HUES6 (cell line): ENCODE results near the gene SLC9A8.
"Not testable (repeated sequence)": the region's sequence is repeated elsewhere in the genome, so short reads cannot be mapped to it uniquely, and the experiment has no call there.

Experiments used
- H3K27ac ChIP-seq: 2 replicates; pipeline ENCODE4 v1.7.0; 2013; ENCODE audit warnings: low read depth, mild to moderate bottlenecking, low read length, inconsistent platforms
- H3K27me3 ChIP-seq: 2 replicates; pipeline ENCODE4 v1.6.1; 2013; ENCODE audit warnings: low read length; ENCODE audit not compliant: control insufficient read depth, insufficient read depth
- H3K36me3 ChIP-seq: 2 replicates; pipeline ENCODE4 v1.6.1; 2013; ENCODE audit warnings: low read length; ENCODE audit not compliant: control insufficient read depth, insufficient read depth
- H3K4me1 ChIP-seq: 2 replicates; pipeline ENCODE4 v1.6.1; 2013; ENCODE audit warnings: low read length; ENCODE audit not compliant: control insufficient read depth, insufficient read depth
- H3K4me3 ChIP-seq: 2 replicates; pipeline ENCODE4 v1.5.1; 2013; ENCODE audit warnings: low read depth, low read length
- H3K9ac ChIP-seq: one replicate; pipeline ENCODE4 v1.6.1; 2013; ENCODE audit warnings: mild to moderate bottlenecking, low read length
- H3K9me3 ChIP-seq: 2 replicates; pipeline ENCODE4 v1.6.1; 2013; ENCODE audit warnings: low read depth, low read length; ENCODE audit not compliant: control insufficient read depth, insufficient read depth

SLC9A8 gene

GRCh38 chr20:49890471-49891361, 78.1 kb downstream of the SLC9A8 start:
- H3K36me3 ChIP-seq: peaks cover 6% of the 10 kb centered on the region
- no peaks in the 10 kb centered on the region for H3K9me3 ChIP-seq
- no peak overlapping the region for H3K4me3 ChIP-seq
- H3K27ac ChIP-seq: no peak overlapping the region
- peaks cover 40% of the 10 kb centered on the region for H3K4me1 ChIP-seq
- no peaks in the 10 kb centered on the region for H3K27me3 ChIP-seq
- no peak overlapping the region for H3K9ac ChIP-seq

- Histone ChIP-seq H3K27me3 (no peaks in the 10 kb centered on the region), H3K4me1 (peaks cover 38% of the 10 kb centered on the region), H3K36me3 (peaks cover 5% of the 10 kb centered on the region), H3K27ac (no peak overlapping the region), H3K4me3 (no peak overlapping the region), H3K9me3 (no peaks in the 10 kb centered on the region), H3K9ac (no peak overlapping the region)
Observed at GRCh38 chr20:49891476-49892110, 79.0 kb downstream of the SLC9A8 start.

- H3K9me3 ChIP-seq: no peaks in the 10 kb centered on the region
- H3K27ac ChIP-seq: no peak overlapping the region
- peaks cover 38% of the 10 kb centered on the region for H3K4me1 ChIP-seq
Observed at GRCh38 chr20:49892260-49892659, 79.6 kb downstream of the SLC9A8 start.

GRCh38 chr20:49892817-49893216, 80.2 kb downstream of the SLC9A8 start:
- H3K27ac ChIP-seq: no peak overlapping the region
- no peaks in the 10 kb centered on the region for H3K27me3 ChIP-seq
- H3K4me1 ChIP-seq: peaks cover 34% of the 10 kb centered on the region
- no peaks in the 10 kb centered on the region for H3K9me3 ChIP-seq
- no peak overlapping the region for H3K9ac ChIP-seq
- H3K4me3 ChIP-seq: no peak overlapping the region
- peaks cover 2% of the 10 kb centered on the region for H3K36me3 ChIP-seq

More at GRCh38 chr20:49892260-49892659, 79.6 kb downstream of the SLC9A8 start:
- Histone ChIP-seq H3K4me3 (no peak overlapping the region), H3K9ac (no peak overlapping the region), H3K27me3 (no peaks in the 10 kb centered on the region), H3K36me3 (peaks cover 5% of the 10 kb centered on the region)

GRCh38 chr20:49893242-49894072, 80.8 kb downstream of the SLC9A8 start:
- Histone ChIP-seq H3K9ac (no peak overlapping the region), H3K27me3 (no peaks in the 10 kb centered on the region), H3K9me3 (no peaks in the 10 kb centered on the region), H3K4me1 (peaks cover 30% of the 10 kb centered on the region), H3K4me3 (no peak overlapping the region), H3K27ac (no peak overlapping the region), H3K36me3 (no peaks in the 10 kb centered on the region)

- Histone ChIP-seq H3K4me1 (peaks cover 25% of the 10 kb centered on the region), H3K9ac (no peak overlapping the region), H3K27ac (no peak overlapping the region), H3K4me3 (no peak overlapping the region), H3K27me3 (no peaks in the 10 kb centered on the region), H3K9me3 (no peaks in the 10 kb centered on the region), H3K36me3 (no peaks in the 10 kb centered on the region)
Observed at GRCh38 chr20:49894073-49894470, 81.4 kb downstream of the SLC9A8 start.

GRCh38 chr20:49895474-49896093, 83.0 kb downstream of the SLC9A8 start:
- not testable (repeated sequence) for H3K27ac ChIP-seq, H3K9me3 ChIP-seq
- peaks cover 20% of the 10 kb centered on the region; the same call in 1 of the 2 replicates for H3K4me1 ChIP-seq

GRCh38 chr20:49896204-49896603, 83.6 kb downstream of the SLC9A8 start:
- Histone ChIP-seq H3K4me1 (peaks cover 14% of the 10 kb centered on the region; the same call in 1 of the 2 replicates), H3K27ac (no peak overlapping the region), H3K27me3 (no peaks in the 10 kb centered on the region), H3K4me3 (no peak overlapping the region), H3K36me3 (no peaks in the 10 kb centered on the region), H3K9me3 (no peaks in the 10 kb centered on the region), H3K9ac (no peak overlapping the region)

More at GRCh38 chr20:49895474-49896093, 83.0 kb downstream of the SLC9A8 start:
- H3K9ac ChIP-seq, H3K36me3 ChIP-seq, H3K27me3 ChIP-seq, H3K4me3 ChIP-seq: not testable (repeated sequence)

- peaks cover 8% of the 10 kb centered on the region for H3K36me3 ChIP-seq
- no peaks in the 10 kb centered on the region for H3K27me3 ChIP-seq
- no peaks in the 10 kb centered on the region for H3K4me1 ChIP-seq
- H3K9ac ChIP-seq: no peak overlapping the region
- no peaks in the 10 kb centered on the region for H3K9me3 ChIP-seq
- no peak overlapping the region for H3K27ac ChIP-seq
- no peak overlapping the region for H3K4me3 ChIP-seq
Observed at GRCh38 chr20:49899541-49900383, 87.1 kb downstream of the SLC9A8 start.

GRCh38 chr20:49901588-49901987, 89.0 kb downstream of the SLC9A8 start:
- no peaks in the 10 kb centered on the region for H3K9me3 ChIP-seq
- H3K27ac ChIP-seq: no peak overlapping the region
- no peak overlapping the region for H3K4me3 ChIP-seq
- no peaks in the 10 kb centered on the region for H3K27me3 ChIP-seq
- H3K9ac ChIP-seq: no peak overlapping the region
- peaks cover 24% of the 10 kb centered on the region for H3K36me3 ChIP-seq
- H3K4me1 ChIP-seq: no peaks in the 10 kb centered on the region
